ENCODE results near the gene COTL1.

DNA sequence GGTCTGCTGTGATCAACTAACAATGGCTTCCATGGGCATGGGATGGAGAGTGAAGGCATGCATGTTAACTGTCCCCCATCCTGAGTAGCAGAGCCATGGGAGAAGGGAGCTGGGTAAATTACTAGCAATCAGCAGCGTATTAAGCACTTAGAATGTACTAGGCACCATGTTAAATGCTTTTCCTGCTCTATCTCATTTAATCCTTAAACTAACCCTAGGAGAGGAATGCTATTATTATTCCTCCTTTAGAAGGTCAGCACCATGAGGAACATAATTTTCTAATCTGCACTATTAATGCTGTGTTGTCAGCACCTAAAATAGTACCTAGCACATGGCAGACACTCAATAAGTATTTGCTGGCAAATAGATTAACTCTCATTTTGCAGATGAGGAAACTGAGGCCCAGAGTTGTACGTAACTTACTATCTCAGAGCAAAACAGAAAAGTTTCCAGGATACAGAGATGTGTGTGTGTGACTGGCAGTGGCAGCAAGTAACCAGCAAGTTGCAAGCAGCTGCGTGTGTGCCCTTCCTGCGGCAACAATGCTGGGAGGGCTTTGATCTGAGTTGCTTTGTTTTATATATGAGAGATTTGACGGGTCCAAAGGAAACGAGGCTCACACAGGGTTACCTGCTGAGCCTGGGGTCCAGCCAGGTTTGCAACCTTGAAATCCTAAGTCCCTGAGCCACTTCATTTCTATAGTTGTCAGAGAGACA, 23.9 kb upstream of the COTL1 start:
- TF ChIP-seq, protein P1, sequence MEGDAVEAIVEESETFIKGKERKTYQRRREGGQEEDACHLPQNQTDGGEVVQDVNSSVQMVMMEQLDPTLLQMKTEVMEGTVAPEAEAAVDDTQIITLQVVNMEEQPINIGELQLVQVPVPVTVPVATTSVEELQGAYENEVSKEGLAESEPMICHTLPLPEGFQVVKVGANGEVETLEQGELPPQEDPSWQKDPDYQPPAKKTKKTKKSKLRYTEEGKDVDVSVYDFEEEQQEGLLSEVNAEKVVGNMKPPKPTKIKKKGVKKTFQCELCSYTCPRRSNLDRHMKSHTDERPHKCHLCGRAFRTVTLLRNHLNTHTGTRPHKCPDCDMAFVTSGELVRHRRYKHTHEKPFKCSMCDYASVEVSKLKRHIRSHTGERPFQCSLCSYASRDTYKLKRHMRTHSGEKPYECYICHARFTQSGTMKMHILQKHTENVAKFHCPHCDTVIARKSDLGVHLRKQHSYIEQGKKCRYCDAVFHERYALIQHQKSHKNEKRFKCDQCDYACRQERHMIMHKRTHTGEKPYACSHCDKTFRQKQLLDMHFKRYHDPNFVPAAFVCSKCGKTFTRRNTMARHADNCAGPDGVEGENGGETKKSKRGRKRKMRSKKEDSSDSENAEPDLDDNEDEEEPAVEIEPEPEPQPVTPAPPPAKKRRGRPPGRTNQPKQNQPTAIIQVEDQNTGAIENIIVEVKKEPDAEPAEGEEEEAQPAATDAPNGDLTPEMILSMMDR (IDR thresholded peaks at IDR 0.05): no peak
- TF ChIP-seq EP300 (IDR thresholded peaks at IDR 0.05): no peak
